Body of pancreas (tissue), 4 donors: ENCODE data around the gene PTOV1. TPM values are rescaled to one million over a fixed set of nuclear protein-coding genes. Genes with fewer than 3 reads are reported as not detected.

Source experiments
- ATAC-seq: fragments of 150-250 bp; one replicate; pipeline ENCODE4 v1.9.1; 2016
- DNase-seq, 4 donors: peaks; one replicate each; pipeline ENCODE4 v3.0.0-alpha.2; 2019
- H3K27ac ChIP-seq, 4 donors: fragments of 200-600 bp; sonication (generic); 1 replicate in 3 of 4; 2 replicates in 1 of 4; pipeline versions ENCODE4 v1.5.1 to v1.6.1; 2016 to 2019; ENCODE audit warnings: mild to moderate bottlenecking in 1 of 4, mixed read lengths in 1 of 4, moderate library complexity in 1 of 4
- H3K27me3 ChIP-seq, 2 donors: fragments of 200-600 bp; sonication (generic); one replicate each; pipeline ENCODE4 v1.6.0; 2016; ENCODE audit warnings: mild to moderate bottlenecking in 1 of 2
- H3K36me3 ChIP-seq, 2 donors: fragments of 200-600 bp; sonication (generic); replicated peaks in 1 of 2; 2 replicates each; pipeline ENCODE4 v1.5.1; 2016; ENCODE audit warnings: low read depth in 2 of 2; ENCODE audit not compliant: insufficient read depth in 1 of 2
- H3K4me1 ChIP-seq: fragments of 200-600 bp; sonication (generic); one replicate; pipeline ENCODE4 v1.6.0; 2016
- H3K4me3 ChIP-seq, 2 donors: fragments of 200-600 bp; sonication (generic); 1 replicate in 1 of 2; 2 replicates in 1 of 2; pipeline ENCODE4 v1.5.1; 2016 to 2019
- H3K9me3 ChIP-seq, 3 donors: fragments of 200-600 bp; sonication (generic); 1 replicate in 2 of 3; 2 replicates in 1 of 3; pipeline ENCODE4 v1.5.1; 2016
- POLR2A ChIP-seq, 3 donors: fragments of 450-650 bp; IDR thresholded peaks; one replicate each; pipeline ENCODE4 v1.6.1; 2016; ENCODE audit warnings: antibody characterized with exemption in 3 of 3, mild to moderate bottlenecking in 2 of 3
- WGBS, 2 donors: methylation state at CpG; one replicate each; pipeline ENCODE4 v1.1.5; 2017; 5-methylcytosine and 5-hydroxymethylcytosine counted together
- intact Hi-C: fragments of 100-400 bp; cut with DNase I; formaldehyde crosslinking; loops from one replicate; pipeline ENCODE4 v1.15.1; 2023
- total RNA-seq, 2 donors: library from RNA; depleted of rRNA; stranded (reverse); fragments of >200 nt; gene quantifications; one replicate each; pipeline ENCODE4 v1.1.0, GENCODE V29; 2016
- TF ChIP-seq, protein P1 (sequence below), 7 experiments: fragments of 450-650 bp in 4 of 7; fragments of 200-600 bp in 3 of 7; sonication (generic) in 3 of 7; IDR thresholded peaks; one replicate each; pipeline ENCODE4 v1.5.1; 2016 to 2019; ENCODE audit warnings: antibody characterized with exemption in 7 of 7

Gene PTOV1
- total RNA-seq, 2 donors from 2014 or later = 69.0 to 70.2 TPM

DNA sequence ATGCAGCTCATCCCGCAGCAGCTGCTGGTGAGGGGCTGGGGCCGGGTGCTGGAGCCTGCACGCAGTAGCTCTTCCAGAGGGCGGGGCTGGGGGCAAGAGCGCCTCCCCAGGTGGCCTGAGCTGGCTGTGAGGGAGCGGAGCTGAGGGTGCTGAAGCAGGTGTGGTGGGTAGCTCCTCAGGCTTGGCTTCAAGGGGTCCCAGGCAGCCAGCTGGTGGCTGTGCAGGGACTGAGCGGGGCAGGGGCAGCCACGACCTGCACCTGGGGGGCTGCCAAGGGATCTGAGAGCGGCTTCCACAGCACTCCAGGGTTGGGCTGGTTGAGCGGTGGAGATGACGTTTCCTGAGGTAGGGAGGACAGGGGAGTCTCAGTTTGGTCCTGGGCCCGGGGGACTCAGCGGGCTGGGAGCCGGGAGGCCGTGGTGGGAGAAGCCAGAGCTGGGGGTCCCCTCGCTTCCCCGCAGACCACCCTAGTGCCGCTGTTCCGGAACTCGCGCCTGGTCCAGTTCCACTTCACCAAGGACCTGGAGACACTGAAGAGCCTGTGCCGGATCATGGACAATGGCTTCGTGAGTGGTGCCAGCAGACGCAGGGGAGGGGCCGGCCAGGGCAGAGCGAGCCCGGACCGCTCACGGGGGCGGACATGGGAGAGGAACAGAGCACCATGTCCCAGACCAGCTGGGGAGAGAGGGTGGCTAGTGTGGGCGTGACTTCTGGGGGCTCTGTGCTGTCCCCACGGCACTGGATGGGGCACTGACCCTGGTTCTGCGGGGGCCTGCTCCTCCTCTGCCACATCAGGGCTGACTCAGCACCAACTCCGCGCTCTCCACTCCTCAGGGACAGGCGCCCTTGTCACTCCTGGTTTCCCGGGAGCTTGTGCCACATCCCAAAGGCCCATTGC, 7.4 kb downstream of the PTOV1 start:
- Histone ChIP-seq H3K27ac (no peak overlapping the region), H3K4me3 (no peak overlapping the region), H3K4me1 (peaks cover 12% of the 10 kb centered on the region), H3K27me3 (no peaks in the 10 kb centered on the region), H3K36me3 (peaks cover 13 to 20% of the 10 kb centered on the region in 2 donors), H3K9me3 (no peaks in the 10 kb centered on the region)
- TF ChIP-seq, protein P1, sequence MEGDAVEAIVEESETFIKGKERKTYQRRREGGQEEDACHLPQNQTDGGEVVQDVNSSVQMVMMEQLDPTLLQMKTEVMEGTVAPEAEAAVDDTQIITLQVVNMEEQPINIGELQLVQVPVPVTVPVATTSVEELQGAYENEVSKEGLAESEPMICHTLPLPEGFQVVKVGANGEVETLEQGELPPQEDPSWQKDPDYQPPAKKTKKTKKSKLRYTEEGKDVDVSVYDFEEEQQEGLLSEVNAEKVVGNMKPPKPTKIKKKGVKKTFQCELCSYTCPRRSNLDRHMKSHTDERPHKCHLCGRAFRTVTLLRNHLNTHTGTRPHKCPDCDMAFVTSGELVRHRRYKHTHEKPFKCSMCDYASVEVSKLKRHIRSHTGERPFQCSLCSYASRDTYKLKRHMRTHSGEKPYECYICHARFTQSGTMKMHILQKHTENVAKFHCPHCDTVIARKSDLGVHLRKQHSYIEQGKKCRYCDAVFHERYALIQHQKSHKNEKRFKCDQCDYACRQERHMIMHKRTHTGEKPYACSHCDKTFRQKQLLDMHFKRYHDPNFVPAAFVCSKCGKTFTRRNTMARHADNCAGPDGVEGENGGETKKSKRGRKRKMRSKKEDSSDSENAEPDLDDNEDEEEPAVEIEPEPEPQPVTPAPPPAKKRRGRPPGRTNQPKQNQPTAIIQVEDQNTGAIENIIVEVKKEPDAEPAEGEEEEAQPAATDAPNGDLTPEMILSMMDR (IDR thresholded peaks at IDR 0.05) = no peak
- peak in 1 of 3 donors; percentile 5 for TF ChIP-seq POLR2A (IDR thresholded peaks at IDR 0.05)
- intact Hi-C loops = no loop called here
- no peak for DNase-seq
- ATAC-seq = no peak
- 91 to 96% methylated on average over 18 to 37 of the region's 37 CpGs for WGBS, 2 donors

DNA sequence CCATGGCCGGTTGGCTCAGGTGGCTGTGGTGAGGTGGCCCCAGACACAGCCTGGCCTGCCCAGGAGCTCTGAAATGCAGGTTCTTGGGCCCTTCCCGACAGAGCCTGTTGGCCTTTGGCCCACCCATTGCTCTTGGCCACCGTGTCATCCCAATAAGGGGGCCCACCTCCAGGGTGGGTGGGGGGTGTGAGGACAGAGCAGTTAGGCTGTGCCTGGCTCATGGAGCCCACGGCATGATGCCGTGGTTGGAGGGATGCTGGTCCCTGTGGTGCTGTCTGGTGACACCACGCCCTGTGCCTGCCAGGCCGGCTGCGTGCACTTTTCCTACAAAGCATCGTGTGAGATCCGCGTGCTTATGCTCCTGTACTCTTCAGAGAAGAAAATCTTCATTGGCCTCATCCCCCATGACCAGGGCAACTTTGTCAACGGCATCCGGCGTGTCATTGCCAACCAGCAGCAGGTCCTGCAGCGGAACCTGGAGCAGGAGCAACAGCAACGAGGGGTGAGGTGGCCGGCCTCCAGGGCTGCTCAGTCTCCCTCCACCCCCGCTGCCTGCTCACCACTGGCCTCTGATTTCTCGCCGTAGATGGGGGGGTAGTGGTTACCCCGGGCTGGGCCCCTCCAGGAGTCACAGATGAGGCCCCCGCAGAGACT, 8.8 kb downstream of the PTOV1 start:
- Histone ChIP-seq H3K27ac (no peak overlapping the region), H3K36me3 (peaks cover 17 to 20% of the 10 kb centered on the region in 2 donors)
- intact Hi-C loops = no loop called here

DNA sequence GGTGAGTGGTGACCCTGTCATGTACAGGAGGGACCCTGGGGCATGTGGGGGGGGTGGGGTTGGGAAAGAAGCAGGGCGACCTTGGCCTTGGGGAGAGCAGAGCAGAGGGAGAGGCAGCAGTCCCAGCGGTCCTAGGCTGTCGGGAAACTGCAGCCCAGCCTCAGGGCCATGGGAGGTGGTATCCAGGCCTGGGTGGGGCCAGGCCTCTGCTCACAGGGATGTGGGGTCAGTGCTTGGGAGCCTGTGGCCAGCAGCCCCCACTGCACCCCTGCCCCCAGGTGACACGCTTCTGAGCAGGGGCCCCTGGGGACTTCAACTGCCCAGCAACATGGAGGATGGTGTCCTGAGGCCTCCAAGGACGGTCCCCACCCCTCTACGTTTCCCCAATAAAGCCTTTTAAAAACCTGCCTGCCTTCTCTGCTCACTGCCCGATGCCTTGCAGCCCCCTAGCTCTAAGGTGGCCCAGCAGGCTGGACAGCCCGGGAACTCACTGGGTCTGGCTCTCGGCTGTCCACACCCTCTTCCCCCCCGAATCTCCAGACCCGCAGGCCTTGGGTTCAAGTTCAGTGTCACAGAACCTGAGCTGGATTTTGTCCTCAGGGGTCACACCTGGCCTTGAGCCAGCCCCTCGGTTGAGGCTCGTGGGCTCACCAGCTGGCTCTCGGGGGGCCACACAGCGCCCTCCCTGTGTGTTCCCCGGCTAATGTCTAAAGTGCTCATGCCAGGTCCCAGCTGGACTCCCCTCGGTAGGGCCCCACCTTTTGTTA, 9.6 kb downstream of the PTOV1 start:
- ATAC-seq = no peak
- DNase-seq = no peak
- H3K27ac ChIP-seq = peak overlapping the region in 1 of 4 donors; percentile 25
- no peaks in the 10 kb centered on the region for H3K27me3 ChIP-seq
- no peak for TF ChIP-seq POLR2A (IDR thresholded peaks at IDR 0.05)
- TF ChIP-seq, protein P1 (IDR thresholded peaks at IDR 0.05) = no peak
- WGBS, 2 donors = 72% methylated on average over 16 of the region's 17 CpGs
- no peaks in the 10 kb centered on the region for H3K9me3 ChIP-seq
- peaks cover 8% of the 10 kb centered on the region for H3K4me1 ChIP-seq
- peaks cover 17 to 20% of the 10 kb centered on the region in 2 donors for H3K36me3 ChIP-seq
- intact Hi-C loops = no loop called here
- H3K4me3 ChIP-seq = no peak overlapping the region

More for the DNA sequence above, 8.8 kb downstream of the PTOV1 start:
- ATAC-seq = no peak
- WGBS, 2 donors = 84 to 91% methylated on average over 14 to 20 of the region's 22 CpGs
- peaks cover under 1% of the 10 kb centered on the region for H3K4me1 ChIP-seq
- H3K4me3 ChIP-seq = no peak overlapping the region
- no peaks in the 10 kb centered on the region for H3K9me3 ChIP-seq
- H3K27me3 ChIP-seq = no peaks in the 10 kb centered on the region
- no peak for TF ChIP-seq POLR2A (IDR thresholded peaks at IDR 0.05)
- TF ChIP-seq, protein P1 (IDR thresholded peaks at IDR 0.05) = no peak
- DNase-seq = no peak

DNA sequence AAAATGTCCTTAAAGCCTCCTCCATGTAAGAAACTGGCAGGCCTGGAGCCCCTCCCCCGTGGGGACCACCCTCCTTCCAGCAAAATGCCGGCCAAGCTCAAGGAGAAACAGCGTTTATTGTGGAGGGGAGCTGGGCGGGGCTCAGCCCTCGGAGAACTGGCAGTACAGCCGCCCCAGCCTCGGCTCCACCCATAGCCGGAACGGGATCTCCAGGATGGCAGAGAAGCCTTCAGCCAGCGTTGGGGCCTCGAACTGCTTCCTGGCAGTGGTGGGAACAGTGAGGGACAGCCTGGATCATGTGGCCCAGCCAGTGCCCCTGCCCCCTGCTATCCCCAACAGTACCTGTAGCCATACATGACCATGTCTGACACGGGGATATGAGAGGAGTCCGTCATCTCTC, 10.1 kb downstream of the PTOV1 start:
- peaks cover 14% of the 10 kb centered on the region for H3K4me1 ChIP-seq
- WGBS, 2 donors = 61 to 72% methylated on average over 13 of the region's 13 CpGs
- no peak for ATAC-seq
- intact Hi-C loops = no loop called here
- peak overlapping the region in 1 of 4 donors; percentile 25 for H3K27ac ChIP-seq
- H3K4me3 ChIP-seq = no peak overlapping the region
- no peak for TF ChIP-seq POLR2A (IDR thresholded peaks at IDR 0.05)
- TF ChIP-seq, protein P1 (IDR thresholded peaks at IDR 0.05) = no peak
- H3K9me3 ChIP-seq = no peaks in the 10 kb centered on the region
- peaks cover 17 to 20% of the 10 kb centered on the region in 2 donors for H3K36me3 ChIP-seq
- H3K27me3 ChIP-seq = no peaks in the 10 kb centered on the region
- DNase-seq = peak in 1 of 4 donors; percentile 8
